ENCODE results near the gene FLOT2.

The FLOT2 gene

GRCh38 chr17:28901866-28902818, 4.6 kb upstream of the FLOT2 start:
- H3K36me3 ChIP-seq (replicated peaks; ENCODE audit: insufficient read depth, low read length): no peaks in the 10 kb centered on the region
- peaks cover 20% of the 10 kb centered on the region for H3F3A ChIP-seq (ENCODE audit: insufficient read depth, low read length)
- no peaks in the 10 kb centered on the region for H3K27me3 ChIP-seq (replicated peaks; ENCODE audit: insufficient read depth, low read length)
- H3K9ac ChIP-seq (ENCODE audit: low read length): peak overlapping the region; percentile 85
- H3K27ac ChIP-seq (ENCODE audit: low read length): peak overlapping the region; percentile 77
- H2AFZ ChIP-seq (ENCODE audit: low read length): peak overlapping the region; percentile 87
- H3K4me2 ChIP-seq (ENCODE audit: low read depth, low read length): peak overlapping the region; percentile 66
- TF ChIP-seq EZH2phosphoT487 (IDR thresholded peaks at IDR 0.05; ENCODE audit: low read length) (no peak), EZH2 (optimal IDR thresholded peaks at IDR 0.05; ENCODE audit: low read depth, low read length) (no peak), CTCF (IDR thresholded peaks at IDR 0.05; ENCODE audit: low read length) (no peak)
- peaks cover 39% of the 10 kb centered on the region for H3K79me2 ChIP-seq (ENCODE audit: low read length)
- peak; percentile 62 for DNase-seq
- H4K20me1 ChIP-seq (ENCODE audit: insufficient read depth, low read length): no peaks in the 10 kb centered on the region
- no peaks in the 10 kb centered on the region for H3K9me2 ChIP-seq (replicated peaks; ENCODE audit: insufficient read depth, low read length)
- H3K4me3 ChIP-seq (ENCODE audit: low read length): peak overlapping the region; percentile 82
- H3K4me1 ChIP-seq (ENCODE audit: low read length): peaks cover 28% of the 10 kb centered on the region
- H3K9me3 ChIP-seq (replicated peaks; ENCODE audit: insufficient read depth, low read length): no peaks in the 10 kb centered on the region

- H3K79me2 ChIP-seq (ENCODE audit: low read length): peaks cover 49% of the 10 kb centered on the region
- no peak overlapping the region for H2AFZ ChIP-seq (ENCODE audit: low read length)
- no peaks in the 10 kb centered on the region for H3K9me2 ChIP-seq (replicated peaks; ENCODE audit: insufficient read depth, low read length)
- H3K9me3 ChIP-seq (replicated peaks; ENCODE audit: insufficient read depth, low read length): no peaks in the 10 kb centered on the region
- H3K27me3 ChIP-seq (replicated peaks; ENCODE audit: insufficient read depth, low read length): no peaks in the 10 kb centered on the region
- TF ChIP-seq CTCF (IDR thresholded peaks at IDR 0.05; ENCODE audit: low read length): no peak
- TF ChIP-seq EZH2phosphoT487 (IDR thresholded peaks at IDR 0.05; ENCODE audit: low read length): no peak
- no peak for TF ChIP-seq EZH2 (optimal IDR thresholded peaks at IDR 0.05; ENCODE audit: low read depth, low read length)
- peaks cover 31% of the 10 kb centered on the region for H3K4me1 ChIP-seq (ENCODE audit: low read length)
- peak overlapping the region; percentile 85; the same call in 1 of the 2 replicates for H3K9ac ChIP-seq (ENCODE audit: low read length)
- no peaks in the 10 kb centered on the region for H4K20me1 ChIP-seq (ENCODE audit: insufficient read depth, low read length)
- H3K4me2 ChIP-seq (ENCODE audit: low read depth, low read length): peak overlapping the region; percentile 66
- peak overlapping the region; percentile 77; the same call in 1 of the 2 replicates for H3K27ac ChIP-seq (ENCODE audit: low read length)
- DNase-seq: no peak
- H3F3A ChIP-seq (ENCODE audit: insufficient read depth, low read length): peaks cover 26% of the 10 kb centered on the region
- no peaks in the 10 kb centered on the region for H3K36me3 ChIP-seq (replicated peaks; ENCODE audit: insufficient read depth, low read length)
- H3K4me3 ChIP-seq (ENCODE audit: low read length): peak overlapping the region; percentile 82
Measured at GRCh38 chr17:28900986-28901726, 3.6 kb upstream of the FLOT2 start.

- Histone ChIP-seq H3K27me3 (replicated peaks; ENCODE audit: insufficient read depth, low read length) (no peaks in the 10 kb centered on the region), H3K9me2 (replicated peaks; ENCODE audit: insufficient read depth, low read length) (no peaks in the 10 kb centered on the region), H3K4me2 (ENCODE audit: low read depth, low read length) (no peak overlapping the region), H2AFZ (ENCODE audit: low read length) (no peak overlapping the region), H3K9ac (ENCODE audit: low read length) (no peak overlapping the region), H3K27ac (ENCODE audit: low read length) (no peak overlapping the region), H3K36me3 (replicated peaks; ENCODE audit: insufficient read depth, low read length) (no peaks in the 10 kb centered on the region), H3K4me1 (ENCODE audit: low read length) (peaks cover 46% of the 10 kb centered on the region), H3K4me3 (ENCODE audit: low read length) (no peak overlapping the region), H3K79me2 (ENCODE audit: low read length) (peaks cover 63% of the 10 kb centered on the region), H3K9me3 (replicated peaks; ENCODE audit: insufficient read depth, low read length) (no peaks in the 10 kb centered on the region), H4K20me1 (ENCODE audit: insufficient read depth, low read length) (no peaks in the 10 kb centered on the region), H3F3A (ENCODE audit: insufficient read depth, low read length) (peaks cover 40% of the 10 kb centered on the region)
- TF ChIP-seq CTCF (IDR thresholded peaks at IDR 0.05; ENCODE audit: low read length) (no peak), EZH2 (optimal IDR thresholded peaks at IDR 0.05; ENCODE audit: low read depth, low read length) (no peak), EZH2phosphoT487 (IDR thresholded peaks at IDR 0.05; ENCODE audit: low read length) (no peak)
- DNase-seq: no peak
Measured at GRCh38 chr17:28899212-28899815, 1.8 kb upstream of the FLOT2 start.
